H1 (cell line): ENCODE measurements around the gene RTN4IP1. TPM values are rescaled to one million over a fixed set of nuclear protein-coding genes. Genes with fewer than 3 reads are reported as not detected.

Experiments
- CTCF ChIA-PET: fragments of 300-600 bp; sonication (Branson Sonifier 250); formaldehyde crosslinking; loops from one replicate; lab custom pipeline; 2021; ENCODE audit not compliant: partially characterized antibody; lab: Charles Lee
- POLR2A ChIA-PET: fragments of 300-600 bp; sonication (Branson Sonifier 250); formaldehyde crosslinking; loops from one replicate; lab custom pipeline; 2021; ENCODE audit warnings: inconsistent platforms; ENCODE audit not compliant: partially characterized antibody; lab: Charles Lee
- DNase-seq, 2 experiments: peaks; one replicate each; pipeline versions ENCODE4 v3.0.0 to v3.0.0-alpha.2; 2010 to 2022; ENCODE audit warnings: low spot score in 2 of 2, low read depth in 1 of 2, mixed read lengths in 1 of 2
- FAIRE-seq: peaks from 2 replicates; lab custom pipeline; 2011; peaks lifted over from hg19 to GRCh38; lab: Jason Lieb, UNC
- H2AFZ ChIP-seq: 2 replicates; pipeline ENCODE4 v1.8.1; 2012; ENCODE audit warnings: low read length, inconsistent platforms
- H2AK5ac ChIP-seq: 2 replicates; pipeline ENCODE4 v1.6.1; 2013; ENCODE audit warnings: low read depth, low read length
- H2BK120ac ChIP-seq: replicated peaks from 2 replicates; pipeline ENCODE3; 2013; ENCODE audit warnings: low read depth, low read length, inconsistent platforms
- H2BK12ac ChIP-seq: 2 replicates; pipeline ENCODE4 v1.6.1; 2013; ENCODE audit warnings: low read depth, low read length
- H2BK15ac ChIP-seq: 2 replicates; pipeline ENCODE4 v1.6.1; 2013; ENCODE audit warnings: low read length
- H2BK20ac ChIP-seq: 2 replicates; pipeline ENCODE4 v1.6.1; 2013; ENCODE audit warnings: low read length
- H2BK5ac ChIP-seq: 2 replicates; pipeline ENCODE4 v1.6.1; 2013; ENCODE audit warnings: low read depth, low read length
- H3K14ac ChIP-seq: 2 replicates; pipeline ENCODE4 v1.6.1; 2013; ENCODE audit warnings: inconsistent platforms; ENCODE audit not compliant: insufficient read length
- H3K18ac ChIP-seq: 2 replicates; pipeline ENCODE4 v1.6.1; 2013; ENCODE audit warnings: low read length; ENCODE audit errors: extremely low read depth
- H3K23ac ChIP-seq: 2 replicates; pipeline ENCODE4 v1.6.1; 2013; ENCODE audit warnings: inconsistent platforms; ENCODE audit not compliant: insufficient read length
- H3K23me2 ChIP-seq: 2 replicates; pipeline ENCODE4 v1.6.1; 2013; ENCODE audit warnings: low read depth, low read length
- H3K27ac ChIP-seq: 2 replicates; pipeline ENCODE4 v1.6.1; 2011; ENCODE audit warnings: low read depth, low read length, inconsistent platforms
- H3K27me3 ChIP-seq, 4 experiments: replicated peaks in 1 of 4; 1 replicate in 1 of 4; 2 replicates in 3 of 4; pipeline versions ENCODE4 v1.6.1 to v1.8.1; 2011 to 2013; ENCODE audit warnings: low read length in 3 of 4, mild to moderate bottlenecking in 3 of 4, inconsistent platforms in 2 of 4, mixed read lengths in 2 of 4, moderate library complexity in 1 of 4; ENCODE audit not compliant: control insufficient read depth in 3 of 4, insufficient read depth in 3 of 4; ENCODE audit errors: extremely low read depth in 1 of 4
- H3K36me3 ChIP-seq, 4 experiments: 2 replicates each; pipeline versions ENCODE4 v1.6.1 to v1.8.1; 2011 to 2013; ENCODE audit warnings: mild to moderate bottlenecking in 4 of 4, low read length in 3 of 4, moderate library complexity in 2 of 4, control low read depth in 1 of 4, inconsistent platforms in 1 of 4; ENCODE audit not compliant: insufficient read depth in 4 of 4, control insufficient read depth in 2 of 4
- H3K4ac ChIP-seq: replicated peaks from 2 replicates; pipeline ENCODE3; 2013; ENCODE audit warnings: low read length, low read depth, mixed read lengths, inconsistent platforms; ENCODE audit not compliant: insufficient read length
- H3K4me1 ChIP-seq, 4 experiments: replicated peaks in 1 of 4; 1 replicate in 1 of 4; 2 replicates in 3 of 4; pipeline versions ENCODE4 v1.6.1 to v1.8.1; 2011 to 2013; ENCODE audit warnings: low read length in 3 of 4, inconsistent platforms in 2 of 4, mixed read lengths in 1 of 4; ENCODE audit not compliant: insufficient read depth in 4 of 4, control insufficient read depth in 3 of 4
- H3K4me2 ChIP-seq, 2 experiments: 2 replicates each; pipeline versions ENCODE4 v1.6.1 to v1.8.1; 2011 to 2013; ENCODE audit warnings: low read depth in 2 of 2, low read length in 2 of 2, control low read depth in 1 of 2, inconsistent platforms in 1 of 2, mild to moderate bottlenecking in 1 of 2; ENCODE audit not compliant: insufficient read depth in 1 of 2
- H3K4me3 ChIP-seq, 4 experiments: fragments of 200-600, 300-600 bp in 1 of 4; sonication (generic), shearing (Covaris generic), sonication (Bioruptor Twin) in 1 of 4; 2 replicates each; pipeline versions ENCODE4 v1.5.1 to v1.8.1; 2011 to 2016; ENCODE audit warnings: low read length in 4 of 4, low read depth in 3 of 4, control low read depth in 2 of 4, inconsistent platforms in 2 of 4, mild to moderate bottlenecking in 2 of 4, mixed read lengths in 1 of 4, moderate library complexity in 1 of 4; ENCODE audit not compliant: insufficient read depth in 2 of 4; ENCODE audit errors: extremely low read depth in 1 of 4
- H3K56ac ChIP-seq: replicated peaks from 2 replicates; pipeline ENCODE3; 2013; ENCODE audit warnings: low read depth, mild to moderate bottlenecking, mixed read lengths, low read length, inconsistent platforms; ENCODE audit not compliant: insufficient read length
- H3K79me1 ChIP-seq: 2 replicates; pipeline ENCODE4 v1.6.1; 2013; ENCODE audit warnings: low read depth, low read length, control low read depth
- H3K79me2 ChIP-seq, 2 experiments: 2 replicates each; pipeline versions ENCODE4 v1.6.1 to v1.8.1; 2012 to 2013; ENCODE audit warnings: low read length in 2 of 2, mild to moderate bottlenecking in 2 of 2, inconsistent platforms in 1 of 2; ENCODE audit not compliant: insufficient read depth in 2 of 2, control insufficient read depth in 1 of 2
- H3K9ac ChIP-seq, 4 experiments: replicated peaks in 1 of 4; 1 replicate in 1 of 4; 2 replicates in 3 of 4; pipeline versions ENCODE4 v1.6.1 to v1.8.1; 2011 to 2013; ENCODE audit warnings: low read depth in 3 of 4, low read length in 3 of 4, control low read depth in 2 of 4, mild to moderate bottlenecking in 2 of 4, moderate library complexity in 2 of 4, inconsistent platforms in 1 of 4; ENCODE audit errors: extremely low read depth in 1 of 4
- H3K9me3 ChIP-seq, 2 experiments: 2 replicates each; pipeline versions ENCODE4 v1.6.1 to v1.8.1; 2012 to 2013; ENCODE audit warnings: mild to moderate bottlenecking in 2 of 2, moderate library complexity in 2 of 2, control low read depth in 1 of 2, inconsistent platforms in 1 of 2, low read depth in 1 of 2, low read length in 1 of 2, mixed read lengths in 1 of 2; ENCODE audit not compliant: insufficient read depth in 2 of 2
- H4K20me1 ChIP-seq, 2 experiments: replicated peaks in 1 of 2; 2 replicates each; pipeline versions ENCODE3 to v1.8.1; 2011 to 2013; ENCODE audit warnings: inconsistent platforms in 2 of 2, low read length in 2 of 2, mild to moderate bottlenecking in 1 of 2; ENCODE audit not compliant: insufficient read depth in 2 of 2, control insufficient read depth in 1 of 2
- H4K5ac ChIP-seq: 2 replicates; pipeline ENCODE4 v1.6.1; 2013; ENCODE audit warnings: low read length, low read depth, mixed read lengths, inconsistent platforms; ENCODE audit not compliant: insufficient read length
- H4K8ac ChIP-seq: 2 replicates; pipeline ENCODE4 v1.8.0; 2013; ENCODE audit warnings: mild to moderate bottlenecking, moderate library complexity, low read length, inconsistent platforms; ENCODE audit not compliant: insufficient read depth; ENCODE audit errors: extremely low read depth
- H4K91ac ChIP-seq: replicated peaks from 2 replicates; pipeline ENCODE3; 2013; ENCODE audit warnings: low read length, mixed read lengths, inconsistent platforms; ENCODE audit not compliant: insufficient read length
- BRCA1 ChIP-seq: IDR thresholded peaks from 2 replicates; pipeline ENCODE4 v1.6.1; 2012; ENCODE audit warnings: low read depth, low read length, improper control_type of control experiment
- CBX5 ChIP-seq: fragments of 300-800, 300-1000 bp; sonication (generic); IDR thresholded peaks from 2 replicates; pipeline ENCODE4 v1.7.1; 2016; ENCODE audit warnings: antibody characterized with exemption, low read length, low read depth
- CBX8 ChIP-seq: fragments of 300-800, 300-1000 bp; sonication (generic); IDR thresholded peaks from 2 replicates; pipeline ENCODE4 v1.7.1; 2016; ENCODE audit warnings: low read depth, low read length, borderline replicate concordance
- CHD2 ChIP-seq: IDR thresholded peaks from 2 replicates; pipeline ENCODE4 v1.6.1; 2012; ENCODE audit warnings: low read length, improper control_type of control experiment
- JUN ChIP-seq: IDR thresholded peaks from 2 replicates; pipeline ENCODE4 v1.6.1; 2011; ENCODE audit warnings: low read depth, mild to moderate bottlenecking, improper control_type of control experiment, low read length
- KDM4A ChIP-seq: IDR thresholded peaks from one replicate; pipeline ENCODE4 v1.7.1; 2012; ENCODE audit warnings: low read depth, mild to moderate bottlenecking, moderate library complexity, low read length, inconsistent platforms; ENCODE audit not compliant: severe bottlenecking
- POLR2AphosphoS5 ChIP-seq: IDR thresholded peaks from 2 replicates; pipeline ENCODE4 v1.6.1; 2011; ENCODE audit warnings: low read depth, low read length
- RFX5 ChIP-seq: IDR thresholded peaks from 2 replicates; pipeline ENCODE4 v1.6.1; 2011; ENCODE audit warnings: low read depth, low read length, improper control_type of control experiment, borderline replicate concordance
- RXRA ChIP-seq: IDR thresholded peaks from 2 replicates; pipeline ENCODE4 v1.6.1; 2011; ENCODE audit warnings: low read depth, mild to moderate bottlenecking, low read length, moderate library complexity; ENCODE audit not compliant: insufficient read depth
- TAF1 ChIP-seq: IDR thresholded peaks from 2 replicates; pipeline ENCODE4 v1.6.1; 2011; ENCODE audit warnings: mild to moderate bottlenecking, low read depth, low read length
- TEAD4 ChIP-seq: IDR thresholded peaks from 2 replicates; pipeline ENCODE4 v1.6.1; 2012; ENCODE audit warnings: low read depth, low read length, inconsistent platforms, mixed read lengths
- WGBS, 2 experiments: shearing (Covaris generic) in 1 of 2; methylation state at CpG; one replicate each; pipeline versions ENCODE4 v1.1.6 to v1.1.7; 2013 to 2015; ENCODE audit warnings: low lambda C conversion rate in 2 of 2, mixed read lengths in 2 of 2, inconsistent platforms in 1 of 2, low coverage in 1 of 2, missing lambda C conversion rate in 1 of 2; ENCODE audit not compliant: insufficient replicate concordance in 2 of 2, insufficient coverage in 1 of 2, insufficient read length in 1 of 2; ENCODE audit errors: extremely low coverage in 1 of 2, missing lambda C conversion rate in 1 of 2; 5-methylcytosine and 5-hydroxymethylcytosine counted together
- polyA plus RNA-seq, 7 experiments: library from polyadenylated mRNA; depleted of rRNA in 3 of 7; stranded (reverse) in 5 of 7; unstranded in 2 of 7; fragments of >200 nt in 5 of 7; fragments of 200-250 nt in 2 of 7; gene quantifications; 1 replicate in 5 of 7; 2 replicates in 1 of 7; 4 replicates in 1 of 7; pipeline versions ENCODE4 v1.2.1 to v1.2.3, GENCODE V29; 2011 to 2013; ENCODE audit warnings: missing spikeins in 2 of 7, mixed read lengths in 2 of 7
- total RNA-seq: library from RNA; stranded (reverse); fragmentation: NEBNext Ultra II Directional; extraction: Animal tissue kit (Norgen Biotek cat#: 25700); gene quantifications from 2 replicates; pipeline ENCODE4 v1.2.1, GENCODE V29; 2021
- TF ChIP-seq, protein P1 (sequence below): IDR thresholded peaks from 2 replicates; pipeline ENCODE4 v1.6.1; 2011; ENCODE audit warnings: low read depth, mild to moderate bottlenecking, low read length; ENCODE audit not compliant: insufficient read depth

The RTN4IP1 gene
- total and polyA plus RNA-seq, 2 of the 8 experiments (the other 6 are each of a cell fraction or from before 2014, with no cell fraction given): 14.6 to 19.5 TPM

DNA sequence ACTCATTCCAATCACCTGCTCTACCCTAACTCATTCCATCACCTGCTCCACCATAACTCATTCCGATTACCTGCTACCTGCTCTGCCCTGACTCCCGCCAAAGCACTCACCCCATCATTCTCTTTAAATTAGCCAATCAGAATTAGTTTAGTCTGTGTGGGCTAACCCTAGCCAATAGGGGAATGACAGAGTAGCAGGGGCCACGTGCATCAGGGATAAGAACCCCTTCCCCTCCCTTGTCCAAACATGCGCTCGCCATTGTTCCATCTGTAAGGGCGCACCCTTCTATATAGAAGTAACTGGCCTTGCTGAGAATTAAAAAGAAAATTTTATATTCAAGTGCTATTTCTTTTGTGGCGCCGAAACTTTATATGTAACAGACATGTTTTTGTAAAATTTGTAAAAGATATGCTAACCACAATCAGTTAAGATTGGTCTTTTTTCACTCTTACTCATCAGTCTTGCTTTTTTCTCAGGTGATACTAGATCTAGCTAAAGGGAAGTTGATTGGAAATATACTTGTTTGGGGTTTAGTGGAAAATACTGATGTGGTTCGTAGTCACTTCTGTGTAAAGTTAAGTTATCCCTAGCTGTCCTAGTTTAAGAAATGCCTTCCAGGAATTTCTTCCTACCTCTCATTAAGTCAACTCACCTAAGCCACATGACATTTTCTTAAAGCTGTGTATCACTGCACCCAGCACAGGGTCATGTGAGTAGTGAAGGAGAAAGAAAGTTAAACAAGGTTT lies 16.5 kb downstream of the RTN4IP1 start:
- 82% methylated on average over 9 of the region's 9 CpGs; no CpG with 5 or more reads in 1 of the 2 experiments for WGBS, 2 experiments
- H3K9me3 ChIP-seq: no peaks in the 10 kb centered on the region
- no peaks in the 10 kb centered on the region for H3K27me3 ChIP-seq
- H3K79me1 ChIP-seq: no peaks in the 10 kb centered on the region
- H3K14ac ChIP-seq: no peak overlapping the region
- H4K91ac ChIP-seq: peak overlapping the region; percentile 92
- H3K23ac ChIP-seq: no peak overlapping the region
- H4K8ac ChIP-seq: no peak overlapping the region
- H4K5ac ChIP-seq: peak overlapping the region; percentile 53
- no peak overlapping the region for H2AK5ac ChIP-seq
- DNase-seq (no peak), FAIRE-seq (peak; percentile 80)
- no peak overlapping the region; the same call in 1 of the 2 replicates for H2BK5ac ChIP-seq
- H3K4me2 ChIP-seq: peak overlapping the region in 1 of 2 experiments; percentile 9; a peak in 2 of 4 replicates
- peak overlapping the region in 1 of 4 experiments; percentile 31; a peak in 1 of 8 replicates for H3K4me3 ChIP-seq
- POLR2A ChIA-PET: interaction anchor here (1.2 to 1.6 kb wide), 3 partner anchors 13 to 191 kb away, joined by 4 to 6 read pairs (median 5); no protein-coding TSS in a partner anchor
- H3K9ac ChIP-seq: no peak overlapping the region
- H3K23me2 ChIP-seq: no peaks in the 10 kb centered on the region
- H2AFZ ChIP-seq: no peak overlapping the region
- H3K56ac ChIP-seq: no peak overlapping the region
- no peaks in the 10 kb centered on the region for H3K79me2 ChIP-seq
- H4K20me1 ChIP-seq: no peaks in the 10 kb centered on the region
- peak overlapping the region; percentile 97 for H2BK120ac ChIP-seq
- peaks cover 9 to 18% (median 12%) of the 10 kb centered on the region in 4 experiments; a peak in 6 of 7 replicates for H3K4me1 ChIP-seq
- H2BK15ac ChIP-seq: no peak overlapping the region
- peak overlapping the region; percentile 97 for H3K4ac ChIP-seq
- H3K27ac ChIP-seq: peak overlapping the region; percentile 50; the same call in 1 of the 2 replicates
- no peak overlapping the region for H2BK20ac ChIP-seq
- H2BK12ac ChIP-seq: no peak overlapping the region
- H3K36me3 ChIP-seq: peaks cover 0 to 5% (median 1%) of the 10 kb centered on the region in 4 experiments; a peak in 2 of 8 replicates
- peak overlapping the region; percentile 9; the same call in 1 of the 2 replicates for H3K18ac ChIP-seq
- CTCF ChIA-PET: interaction anchor here (1.0 to 5.1 kb wide), 5 partner anchors 7 to 385 kb away, joined by 3 to 52 read pairs (median 3); no protein-coding TSS in a partner anchor
- TF ChIP-seq BRCA1 (no peak), CBX5 (no peak), KDM4A (no peak), CHD2 (no peak), RFX5 (no peak), POLR2AphosphoS5 (no peak), CBX8 (no peak), TEAD4 (no peak), TAF1 (no peak), RXRA (no peak), JUN (no peak)
- TF ChIP-seq, protein P1, sequence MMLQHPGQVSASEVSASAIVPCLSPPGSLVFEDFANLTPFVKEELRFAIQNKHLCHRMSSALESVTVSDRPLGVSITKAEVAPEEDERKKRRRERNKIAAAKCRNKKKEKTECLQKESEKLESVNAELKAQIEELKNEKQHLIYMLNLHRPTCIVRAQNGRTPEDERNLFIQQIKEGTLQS: no peak
